PC-3 (cell line): ENCODE data around the gene PLOD1.

Experiments
- CTCF ChIP-seq: fragments of 300-600 bp; sonication (generic); conservative IDR thresholded peaks from 2 replicates; pipeline ENCODE4 v1.5.1; 2017; ENCODE audit warnings: antibody characterized with exemption, low read depth, mild to moderate bottlenecking, low read length
- EZH2 ChIP-seq: fragments of 300-600 bp; sonication (generic); IDR thresholded peaks from one replicate; pipeline ENCODE4 v1.6.1; 2017; ENCODE audit warnings: antibody characterized with exemption, mild to moderate bottlenecking, low read length; ENCODE audit not compliant: unreplicated experiment

- TF ChIP-seq EZH2, result no peak
- TF ChIP-seq CTCF, result no peak
Observed at GRCh38 chr1:11964656-11965055, 30.1 kb downstream of the PLOD1 start.
